IMR-90 (cell line): ENCODE results near the gene APBB1IP. TPM values are rescaled to one million over a fixed set of nuclear protein-coding genes. Genes with fewer than 3 reads are reported as not detected.

Experiments
- ATAC-seq: fragments of 200-7000 bp; cut with Tn5 transposase; 2 replicates; pipeline ENCODE4 v1.9.1; 2020; ENCODE audit warnings: low read depth, mild to moderate bottlenecking, moderate library complexity
- BruUV-seq: library from RNA; stranded (reverse); fragments of 400-500 nt; replicated peaks from 2 replicates; lab custom pipeline; 2021; lab: Mats Ljungman, UMichigan
- CTCF ChIA-PET: fragments of 300-600 bp; formaldehyde crosslinking; extraction: SDS; loops from one replicate; lab custom pipeline; 2021; ENCODE audit warnings: antibody characterized with exemption; lab: Yijun Ruan, JAX
- POLR2A ChIA-PET: fragments of 300-600 bp; sonication (Branson Sonifier 250); formaldehyde crosslinking; loops from one replicate; lab custom pipeline; 2022; ENCODE audit warnings: antibody characterized with exemption; ENCODE audit not compliant: unreplicated experiment; lab: Charles Lee
- DNase-seq: peaks from one replicate; pipeline ENCODE4 v3.0.0; 2013
- H2AFZ ChIP-seq: replicated peaks from 2 replicates; pipeline ENCODE3; 2013; ENCODE audit warnings: low read length, mild to moderate bottlenecking; ENCODE audit not compliant: poor library complexity
- H2AK5ac ChIP-seq: 2 replicates; pipeline ENCODE4 v1.6.1; 2013; ENCODE audit warnings: low read depth, low read length, inconsistent platforms
- H2AK9ac ChIP-seq: replicated peaks from 2 replicates; pipeline ENCODE3; 2013; ENCODE audit warnings: mild to moderate bottlenecking, low read depth, low read length, moderate library complexity; ENCODE audit not compliant: poor library complexity
- H2BK120ac ChIP-seq: 2 replicates; pipeline ENCODE4 v1.6.1; 2013; ENCODE audit warnings: low read depth, low read length, inconsistent platforms
- H2BK15ac ChIP-seq: 3 replicates; pipeline ENCODE4 v1.6.1; 2013; ENCODE audit warnings: low read depth, low read length, inconsistent platforms
- H2BK20ac ChIP-seq: 2 replicates; pipeline ENCODE4 v1.6.1; 2013; ENCODE audit warnings: low read depth, mild to moderate bottlenecking, inconsistent platforms, low read length, moderate library complexity
- H2BK5ac ChIP-seq: 2 replicates; pipeline ENCODE4 v1.6.1; 2013; ENCODE audit warnings: mild to moderate bottlenecking, low read depth, low read length, inconsistent platforms; ENCODE audit not compliant: poor library complexity, severe bottlenecking
- H3K14ac ChIP-seq: replicated peaks from 2 replicates; pipeline ENCODE4 v1.6.1; 2013; ENCODE audit warnings: low read depth, low read length, inconsistent platforms
- H3K18ac ChIP-seq: 2 replicates; pipeline ENCODE4 v1.6.1; 2013; ENCODE audit warnings: low read depth, low read length, control low read depth
- H3K23ac ChIP-seq: 2 replicates; pipeline ENCODE4 v1.6.1; 2013; ENCODE audit warnings: low read depth, low read length, inconsistent platforms
- H3K27ac ChIP-seq: 2 replicates; pipeline ENCODE4 v1.5.1; 2013; ENCODE audit warnings: mild to moderate bottlenecking, control low read depth, low read length; ENCODE audit not compliant: insufficient read depth
- H3K27me3 ChIP-seq: 2 replicates; pipeline ENCODE4 v1.6.1; 2013; ENCODE audit warnings: low read length; ENCODE audit not compliant: control insufficient read depth, insufficient read depth
- H3K36me3 ChIP-seq: 2 replicates; pipeline ENCODE4 v1.6.1; 2013; ENCODE audit warnings: low read length, mixed read lengths; ENCODE audit not compliant: control insufficient read depth, insufficient read depth
- H3K4ac ChIP-seq: 2 replicates; pipeline ENCODE4 v1.6.1; 2013; ENCODE audit warnings: low read depth, low read length, inconsistent platforms
- H3K4me1 ChIP-seq: 2 replicates; pipeline ENCODE4 v1.6.1; 2013; ENCODE audit warnings: low read length, mixed read lengths; ENCODE audit not compliant: control insufficient read depth, insufficient read depth
- H3K4me2 ChIP-seq: 2 replicates; pipeline ENCODE4 v1.6.1; 2013; ENCODE audit warnings: low read depth, mild to moderate bottlenecking, control low read depth, low read length, moderate library complexity
- H3K4me3 ChIP-seq: 2 replicates; pipeline ENCODE4 v1.5.1; 2013; ENCODE audit warnings: low read depth, mild to moderate bottlenecking, control low read depth, low read length, moderate library complexity; ENCODE audit not compliant: insufficient read depth
- H3K56ac ChIP-seq: 2 replicates; pipeline ENCODE4 v1.6.1; 2013; ENCODE audit warnings: low read length, inconsistent platforms; ENCODE audit not compliant: insufficient read depth; ENCODE audit errors: extremely low read depth
- H3K79me1 ChIP-seq, 2 experiments: 2 replicates each; pipeline ENCODE4 v1.6.1; 2013; ENCODE audit warnings: low read length in 2 of 2, inconsistent platforms in 1 of 2, low read depth in 1 of 2
- H3K9ac ChIP-seq: 2 replicates; pipeline ENCODE4 v1.6.1; 2013; ENCODE audit warnings: low read depth, low read length, control low read depth
- H3K9me1 ChIP-seq: 2 replicates; pipeline ENCODE4 v1.6.1; 2013; ENCODE audit warnings: low read length, inconsistent platforms; ENCODE audit not compliant: insufficient read depth
- H3K9me3 ChIP-seq: 2 replicates; pipeline ENCODE4 v1.6.1; 2013; ENCODE audit warnings: low read length; ENCODE audit not compliant: control insufficient read depth, insufficient read depth
- H4K20me1 ChIP-seq: 2 replicates; pipeline ENCODE4 v1.6.1; 2013; ENCODE audit warnings: low read length, inconsistent platforms; ENCODE audit not compliant: insufficient read depth
- H4K5ac ChIP-seq: 2 replicates; pipeline ENCODE4 v1.6.1; 2013; ENCODE audit warnings: mild to moderate bottlenecking, low read depth, low read length, control low read depth
- H4K8ac ChIP-seq, 2 experiments: 2 replicates each; pipeline ENCODE4 v1.6.1; 2013; ENCODE audit warnings: low read depth in 2 of 2, low read length in 2 of 2, control low read depth in 1 of 2, inconsistent platforms in 1 of 2
- H4K91ac ChIP-seq: 2 replicates; pipeline ENCODE4 v1.6.1; 2013; ENCODE audit warnings: low read depth, low read length, inconsistent platforms; ENCODE audit not compliant: insufficient read depth
- BHLHE40 ChIP-seq: fragments of 150-350 bp; IDR thresholded peaks from 2 replicates; pipeline ENCODE4 v1.6.1; 2016; ENCODE audit warnings: mild to moderate bottlenecking, low read depth, low read length
- CEBPB ChIP-seq: IDR thresholded peaks from 2 replicates; pipeline ENCODE4 v1.6.1; 2012; ENCODE audit warnings: low read depth, low read length, improper control_type of control experiment
- CHD1 ChIP-seq: IDR thresholded peaks from 2 replicates; pipeline ENCODE4 v1.6.1; 2012; ENCODE audit warnings: low read depth, low read length, improper control_type of control experiment
- CTCF ChIP-seq: conservative IDR thresholded peaks from 2 replicates; pipeline ENCODE4 v1.5.1; 2012; ENCODE audit warnings: mild to moderate bottlenecking, low read depth, low read length, improper control_type of control experiment
- ELK1 ChIP-seq: fragments of 150-350 bp; IDR thresholded peaks from 2 replicates; pipeline ENCODE4 v1.6.1; 2016; ENCODE audit warnings: low read depth, mild to moderate bottlenecking, low read length, moderate library complexity, borderline replicate concordance
- FOS ChIP-seq: fragments of 150-350 bp; IDR thresholded peaks from 2 replicates; pipeline ENCODE4 v1.6.1; 2016; ENCODE audit warnings: low read depth, low read length
- MAFK ChIP-seq: IDR thresholded peaks from 2 replicates; pipeline ENCODE4 v1.6.1; 2012; ENCODE audit warnings: low read depth, low read length, improper control_type of control experiment
- MAZ ChIP-seq: IDR thresholded peaks from 2 replicates; pipeline ENCODE4 v1.6.1; 2012; ENCODE audit warnings: low read depth, mild to moderate bottlenecking, low read length, improper control_type of control experiment, moderate library complexity, borderline replicate concordance
- MXI1 ChIP-seq: IDR thresholded peaks from 2 replicates; pipeline ENCODE4 v1.6.1; 2012; ENCODE audit warnings: low read depth, mild to moderate bottlenecking, low read length, moderate library complexity, borderline replicate concordance
- NFE2L2 ChIP-seq: fragments of 150-350 bp; IDR thresholded peaks from 2 replicates; pipeline ENCODE4 v1.6.1; 2016; ENCODE audit warnings: low read depth, mild to moderate bottlenecking, low read length
- POLR2A ChIP-seq: IDR thresholded peaks from 2 replicates; pipeline ENCODE4 v1.6.1; 2012; ENCODE audit warnings: mild to moderate bottlenecking, low read depth, low read length
- RAD21 ChIP-seq: IDR thresholded peaks from 2 replicates; pipeline ENCODE4 v1.6.1; 2012; ENCODE audit warnings: low read length, improper control_type of control experiment
- RCOR1 ChIP-seq: IDR thresholded peaks from 2 replicates; pipeline ENCODE4 v1.6.1; 2012; ENCODE audit warnings: mild to moderate bottlenecking, low read length, improper control_type of control experiment; ENCODE audit not compliant: insufficient replicate concordance
- RFX5 ChIP-seq: IDR thresholded peaks from 2 replicates; pipeline ENCODE4 v1.8.0; 2012; ENCODE audit warnings: low read depth, mild to moderate bottlenecking, low read length, moderate library complexity
- SMC3 ChIP-seq: fragments of 150-350 bp; IDR thresholded peaks from 2 replicates; pipeline ENCODE4 v1.6.1; 2016; ENCODE audit warnings: low read depth, mild to moderate bottlenecking, antibody characterized with exemption, low read length, moderate library complexity
- USF2 ChIP-seq: fragments of 150-350 bp; IDR thresholded peaks from 2 replicates; pipeline ENCODE4 v1.6.1; 2017; ENCODE audit warnings: mild to moderate bottlenecking, antibody characterized with exemption, low read length, low read depth
- WGBS, 2 experiments: methylation state at CpG; one replicate each; pipeline versions ENCODE4 v1.1.5 to v1.1.7; 2013; ENCODE audit warnings: missing lambda C conversion rate in 2 of 2; ENCODE audit not compliant: insufficient read length in 1 of 2; ENCODE audit errors: extremely low coverage in 2 of 2; 5-methylcytosine and 5-hydroxymethylcytosine counted together
- dilution Hi-C: fragments of 300-500 bp; cut with HindIII; formaldehyde crosslinking; loops from one replicate; pipeline ENCODE4 v1.14.3; 2018; ENCODE audit warnings: low sequenced_read_pairs; ENCODE audit not compliant: unreplicated experiment
- in situ Hi-C: fragments of 300-500 bp; cut with MboI; formaldehyde crosslinking; loops from 3 replicates; pipeline ENCODE4 v1.14.3; 2019; ENCODE audit warnings: low sequenced_read_pairs, inconsistent platforms, mixed read lengths
- intact Hi-C: fragments of 100-400 bp; cut with micrococcal nuclease; formaldehyde crosslinking; loops from 2 replicates; pipeline ENCODE4 v1.10.0; 2022
- polyA plus RNA-seq, 3 experiments: library from polyadenylated mRNA; depleted of rRNA; stranded (reverse); fragments of >200 nt; gene quantifications; 2 replicates each; pipeline ENCODE4 v1.2.3, GENCODE V29; 2012; ENCODE audit warnings: low replicate concordance in 1 of 3
- total RNA-seq: library from RNA; depleted of rRNA; stranded (reverse); fragments of >200 nt; gene quantifications from 2 replicates; pipeline ENCODE4 v1.2.3, GENCODE V29; 2012

APBB1IP gene
- total and polyA plus RNA-seq, 2 of the 4 experiments (the other 2 are of a cell fraction): not detected

GRCh38 chr10:26513101-26513500 is 75.0 kb downstream of the APBB1IP start:
- Histone ChIP-seq H3K4me2 (no peak overlapping the region), H2AK9ac (no peak overlapping the region), H3K9ac (no peak overlapping the region), H2AFZ (no peak overlapping the region), H3K23ac (no peak overlapping the region), H3K14ac (no peak overlapping the region), H3K27ac (no peak overlapping the region), H2BK120ac (no peak overlapping the region), H3K79me1 (no peaks in the 10 kb centered on the region), H3K9me1 (no peaks in the 10 kb centered on the region), H2AK5ac (no peak overlapping the region), H3K9me3 (peaks cover 9% of the 10 kb centered on the region; the same call in 1 of the 2 replicates), H3K56ac (no peak overlapping the region), H3K4me1 (no peaks in the 10 kb centered on the region), H3K27me3 (no peaks in the 10 kb centered on the region), H4K20me1 (no peaks in the 10 kb centered on the region), H4K91ac (no peak overlapping the region), H3K4me3 (no peak overlapping the region), H4K8ac (no peak overlapping the region), H2BK5ac (no peak overlapping the region), H2BK15ac (no peak overlapping the region), H3K36me3 (no peaks in the 10 kb centered on the region), H3K4ac (no peak overlapping the region), H2BK20ac (no peak overlapping the region), H3K18ac (no peak overlapping the region), H4K5ac (no peak overlapping the region)
- intact Hi-C loops: no loop called here
- ATAC-seq: no peak
- no peak for DNase-seq
- WGBS, 2 experiments: no CpG with 5 or more reads among the region's 1 CpG
- TF ChIP-seq POLR2A (no peak), BHLHE40 (no peak), MXI1 (no peak), RFX5 (no peak), SMC3 (no peak), MAFK (no peak), CEBPB (no peak), RAD21 (no peak), RCOR1 (no peak), USF2 (no peak), ELK1 (no peak), FOS (no peak), NFE2L2 (no peak), CHD1 (no peak), MAZ (no peak), CTCF (no peak)
- CTCF ChIA-PET: no interaction called here
- no TSS peak for BruUV-seq
- POLR2A ChIA-PET: no interaction called here
- dilution Hi-C loops: no loop called here
- in situ Hi-C loops: no loop called here
